RWPE1 (cell line): ENCODE data around the gene ZNF556.

Experiments
- CTCF ChIA-PET: fragments of 350-600 bp; sonication (Branson Sonifier 250); formaldehyde crosslinking; extraction: SDS; loops from one replicate; lab custom pipeline; 2021; lab: Yijun Ruan, JAX
- POLR2A ChIA-PET: fragments of 400-600 bp; formaldehyde crosslinking; extraction: SDS; loops from one replicate; lab custom pipeline; 2020; ENCODE audit warnings: antibody characterized with exemption; ENCODE audit not compliant: low non-redundant PET; lab: Yijun Ruan, JAX
- DNase-seq: peaks from one replicate; pipeline ENCODE4 v3.0.0; 2012; ENCODE audit warnings: low spot score
- H3K27ac ChIP-seq: fragments of 450-650 bp; 2 replicates; pipeline ENCODE4 v1.5.1; 2017
- CTCF ChIP-seq: fragments of 450-650 bp; conservative IDR thresholded peaks from 2 replicates; pipeline ENCODE4 v1.5.1; 2017; ENCODE audit warnings: low read depth, mild to moderate bottlenecking

ZNF556 gene

DNA sequence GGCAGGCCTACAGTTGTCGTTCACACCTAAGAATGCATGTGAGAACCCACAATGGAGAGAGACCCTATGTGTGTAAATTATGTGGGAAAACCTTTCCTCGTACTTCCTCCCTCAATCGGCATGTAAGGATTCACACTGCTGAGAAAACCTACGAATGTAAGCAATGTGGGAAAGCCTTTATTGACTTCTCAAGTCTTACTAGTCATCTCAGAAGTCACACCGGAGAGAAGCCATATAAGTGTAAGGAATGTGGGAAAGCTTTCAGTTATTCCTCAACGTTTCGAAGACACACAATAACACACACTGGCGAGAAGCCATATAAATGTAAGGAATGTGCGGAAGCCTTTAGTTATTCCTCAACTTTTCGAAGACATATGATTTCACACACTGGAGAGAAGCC is 14.5 kb upstream of the ZNF556 start:
- no peak overlapping the region for H3K27ac ChIP-seq
- DNase-seq, result no peak
- ChIA-PET POLR2A (no interaction called here), CTCF (no interaction called here)
- TF ChIP-seq CTCF, result no peak

DNA sequence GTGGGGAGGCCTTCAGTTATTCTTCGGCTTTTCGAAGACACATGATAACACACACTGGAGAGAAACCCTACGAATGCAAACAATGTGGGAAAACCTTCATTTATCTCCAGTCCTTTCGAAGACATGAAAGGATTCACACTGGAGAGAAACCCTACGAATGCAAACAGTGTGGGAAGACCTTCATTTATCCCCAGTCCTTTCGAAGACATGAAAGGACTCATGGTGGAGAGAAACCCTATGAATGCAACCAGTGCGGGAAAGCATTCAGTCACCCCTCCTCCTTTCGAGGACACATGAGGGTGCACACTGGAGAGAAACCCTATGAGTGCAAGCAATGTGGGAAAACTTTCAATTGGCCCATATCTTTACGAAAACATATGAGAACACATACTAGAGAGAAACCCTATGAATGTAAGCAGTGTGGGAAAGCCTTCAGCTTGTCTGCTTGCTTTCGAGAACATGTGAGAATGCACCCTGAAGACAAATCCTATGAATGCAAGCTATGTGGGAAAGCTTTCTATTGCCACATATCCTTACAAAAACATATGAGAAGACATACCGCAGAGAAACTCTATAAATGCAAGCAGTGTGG is 14.0 kb upstream of the ZNF556 start:
- ChIA-PET CTCF (no interaction called here), POLR2A (no interaction called here)
- DNase-seq, result no peak
- H3K27ac ChIP-seq, result no peak overlapping the region
- no peak for TF ChIP-seq CTCF

GRCh38 chr19:2854849-2855248 is 12.3 kb upstream of the ZNF556 start:
- TF ChIP-seq CTCF, result no peak
- ChIA-PET POLR2A (no interaction called here), CTCF (no interaction called here)
- DNase-seq, result no peak
- no peak overlapping the region for H3K27ac ChIP-seq

DNA sequence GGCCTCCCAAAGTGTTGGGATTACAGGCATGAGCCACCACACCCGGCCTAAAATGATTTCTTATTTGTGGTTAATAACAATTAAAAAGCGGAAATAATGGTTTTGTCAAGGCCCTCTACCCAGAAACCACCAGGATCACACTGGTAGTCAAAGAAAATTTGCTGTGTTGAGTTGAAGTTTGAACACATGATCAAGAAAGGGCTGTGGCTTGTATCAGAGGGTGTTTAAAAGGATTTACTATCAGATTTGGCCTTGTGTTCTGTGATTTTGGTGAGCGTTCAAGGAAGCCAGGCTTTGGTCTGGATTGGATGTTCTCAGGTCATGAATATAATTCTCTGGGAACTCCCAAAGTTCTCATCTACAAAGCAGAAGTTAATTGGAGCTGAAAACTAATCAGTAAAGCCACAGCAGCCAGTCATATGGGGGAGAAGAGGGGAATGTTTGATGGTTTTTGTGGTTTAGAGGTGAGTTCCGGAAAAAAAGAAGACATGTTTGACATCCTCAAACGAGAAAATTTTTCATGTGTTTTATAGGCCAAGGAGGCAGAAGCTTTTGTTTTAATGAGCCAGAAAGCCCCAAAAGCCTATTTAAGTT is 10.6 kb upstream of the ZNF556 start:
- TF ChIP-seq CTCF, result no peak
- POLR2A ChIA-PET, result no interaction called here
- no peak overlapping the region for H3K27ac ChIP-seq
- CTCF ChIA-PET, result no interaction called here
- DNase-seq, result no peak

DNA sequence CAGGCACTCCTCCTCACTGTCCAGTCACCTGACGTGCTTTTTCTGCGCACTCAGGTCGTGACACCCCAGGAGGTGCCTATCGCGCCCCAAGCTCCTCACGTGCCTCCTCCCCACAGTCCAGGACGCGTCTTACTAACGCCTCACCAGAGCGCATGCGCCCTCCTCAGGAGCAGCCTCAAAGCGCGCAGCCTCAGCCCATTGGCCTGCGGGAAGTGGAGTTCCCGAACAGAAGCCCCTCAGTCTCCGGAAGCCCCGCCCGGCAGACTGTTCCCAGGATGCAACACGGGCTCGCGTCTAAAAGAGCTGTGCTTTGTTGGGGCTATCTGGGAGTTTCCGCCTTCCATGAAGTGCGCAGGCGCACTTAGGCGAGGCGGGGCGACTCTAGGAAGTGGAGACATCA is 8.3 kb upstream of the ZNF556 start:
- no peak overlapping the region for H3K27ac ChIP-seq
- no peak for DNase-seq
- POLR2A ChIA-PET, result interaction anchor here (0.6 kb wide), 1 partner anchor 89 kb away, joined by 6 read pairs; no protein-coding TSS in a partner anchor
- CTCF ChIA-PET, result interaction anchor here (0.6 kb wide), 1 partner anchor 8 kb away, joined by 3 read pairs; no protein-coding TSS in a partner anchor
- TF ChIP-seq CTCF, result no peak

DNA sequence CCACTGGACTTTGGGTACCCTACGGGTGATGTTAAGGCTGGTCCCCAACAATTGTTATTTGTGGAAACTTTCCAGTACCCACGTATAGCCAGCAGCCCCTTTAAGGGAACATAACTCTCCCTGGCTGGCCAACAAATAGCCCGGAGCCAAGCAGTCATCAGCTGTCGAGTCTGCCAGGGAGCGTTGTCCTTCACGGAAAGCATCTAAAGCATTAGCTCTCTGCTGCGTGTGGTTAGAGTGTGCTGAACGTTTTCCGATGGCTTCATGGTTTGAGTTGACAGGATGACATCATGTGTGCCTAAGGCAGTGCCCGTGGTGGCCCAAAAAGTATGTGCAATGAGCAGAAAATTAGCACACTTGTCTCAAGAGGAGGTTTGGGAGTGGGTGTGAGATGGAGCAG is 3.3 kb upstream of the ZNF556 start:
- CTCF ChIA-PET, result no interaction called here
- H3K27ac ChIP-seq, result no peak overlapping the region
- no peak for DNase-seq
- no peak for TF ChIP-seq CTCF
- POLR2A ChIA-PET, result no interaction called here
